Right cardiac atrium (tissue), 5 donors: ENCODE measurements around the gene PCNT. TPM values are rescaled to one million over a fixed set of nuclear protein-coding genes. Genes with fewer than 3 reads are reported as not detected.

Source experiments
- ATAC-seq, 2 donors: fragments of 200-7000 bp; cut with Tn5 transposase; one replicate each; pipeline versions ENCODE4 v1.8.0 to v1.9.1; 2020; ENCODE audit warnings: moderate library complexity in 2 of 2, mild to moderate bottlenecking in 1 of 2
- DNase-seq, 3 donors: peaks; one replicate each; pipeline ENCODE4 v3.0.0-alpha.2; 2020
- H3K27ac ChIP-seq: one replicate; pipeline ENCODE4 v1.5.1; 2013; ENCODE audit warnings: mild to moderate bottlenecking, low read length, control low read depth, moderate library complexity
- H3K27me3 ChIP-seq: one replicate; pipeline ENCODE4 v1.6.1; 2013; ENCODE audit not compliant: control insufficient read depth, insufficient read depth
- H3K4me1 ChIP-seq: one replicate; pipeline ENCODE4 v1.6.1; 2013; ENCODE audit warnings: low read length; ENCODE audit not compliant: control insufficient read depth, insufficient read depth
- H3K4me3 ChIP-seq: one replicate; pipeline ENCODE4 v1.5.1; 2013; ENCODE audit warnings: low read length, control low read depth
- H3K9me3 ChIP-seq: one replicate; pipeline ENCODE4 v1.6.1; 2013; ENCODE audit warnings: low read length; ENCODE audit not compliant: control insufficient read depth
- WGBS: extraction: QIAGEN DNeasy Blood & Tissue Kit; methylation state at CpG from one replicate; pipeline ENCODE4 v1.1.7; 2013; 5-methylcytosine and 5-hydroxymethylcytosine counted together
- intact Hi-C, 4 donors: fragments of 100-400 bp; cut with DNase I; formaldehyde crosslinking; loops; one replicate each; pipeline versions ENCODE4 v1.11.0 to v1.14.0; 2022 to 2023
- polyA plus RNA-seq: library from polyadenylated mRNA; stranded (reverse); fragments of 200-250 nt; gene quantifications from one replicate; pipeline ENCODE4 v1.2.3, GENCODE V29; 2013
- total RNA-seq, 4 donors: library from RNA; stranded (reverse); fragmentation: NEBNext Ultra II Directional; extraction: Animal tissue kit (Norgen Biotek cat#: 25700); gene quantifications; one replicate each; pipeline ENCODE4 v1.2.1, GENCODE V29; 2021
- donor health status: healthy with polysubstance abuse.
- donor health status: DM: no; HTN: yes; CAD: no.
- donor health status: DM: no; HTN: no; CAD: no.
- donor health status: DM: no; HTN: yes; CAD: no; lungs with severe emphysema.
- donor health status: DM: yes; HTN: yes; CAD: no.

Gene PCNT
- total and polyA plus RNA-seq, 5 donors: 20.8 to 29.6 (median 27.6) TPM

DNA sequence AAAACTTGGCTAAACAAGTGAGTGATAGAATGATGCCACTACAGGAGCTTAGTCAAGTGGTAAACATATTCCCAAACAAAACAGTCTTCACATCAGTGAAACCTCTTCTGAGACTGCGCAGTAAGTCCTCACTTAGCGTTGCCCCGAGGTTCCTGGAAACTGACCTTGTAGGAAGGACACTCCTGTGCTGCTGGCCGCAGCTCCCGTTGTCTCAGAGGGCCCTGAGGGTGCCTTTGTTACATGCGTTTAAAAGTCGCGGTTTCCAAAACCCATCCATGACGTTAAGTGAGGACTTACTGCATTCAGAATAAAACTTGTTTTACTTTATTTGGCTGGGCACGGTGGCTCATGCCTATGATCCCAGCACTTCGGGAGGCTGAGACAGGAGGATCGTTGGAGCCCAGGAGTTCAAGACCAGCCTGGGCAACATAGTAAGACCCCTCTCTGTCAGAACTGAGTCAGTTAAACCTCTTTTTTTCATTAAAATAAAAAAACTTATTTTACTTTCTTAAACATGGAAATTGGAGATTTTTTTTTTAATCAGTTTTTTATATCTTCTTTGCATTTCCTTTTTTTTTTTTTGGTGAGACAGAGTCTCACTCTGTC lies 98.8 kb downstream of the PCNT start:
- H3K27ac ChIP-seq: no peak overlapping the region

DNA sequence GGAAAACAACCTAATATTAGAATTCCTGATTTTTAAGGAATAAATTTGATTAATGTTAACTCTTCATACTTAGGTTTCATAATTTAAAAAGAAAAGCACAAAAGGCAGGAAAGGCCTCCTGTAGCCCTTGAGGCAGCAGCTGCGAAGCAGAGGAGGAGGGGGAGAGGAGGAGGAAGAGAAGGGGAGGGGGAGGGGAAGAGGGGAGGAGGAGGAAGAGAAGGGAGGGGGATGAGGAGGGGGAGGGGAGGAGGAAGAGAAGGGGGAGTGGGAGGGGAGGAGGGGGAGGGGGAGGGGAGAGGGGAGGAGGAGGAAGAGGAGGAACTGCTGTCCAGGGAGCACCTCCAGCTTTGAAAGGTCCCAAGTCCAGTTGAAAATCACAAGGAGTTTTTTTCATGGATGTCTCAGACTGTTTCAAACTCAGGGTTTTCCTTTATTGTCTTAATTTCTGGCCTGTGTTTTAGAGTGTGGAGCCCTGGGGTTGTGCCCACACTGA lies 99.6 kb downstream of the PCNT start:
- H3K27ac ChIP-seq: no peak overlapping the region
- ATAC-seq (no peak), DNase-seq (no peak)
- H3K4me1 ChIP-seq: no peaks in the 10 kb centered on the region
- intact Hi-C loops: no loop called here
- no peak overlapping the region for H3K4me3 ChIP-seq
- WGBS: 64% methylated on average over 1 of the region's 1 CpG
- H3K27me3 ChIP-seq: no peaks in the 10 kb centered on the region
- H3K9me3 ChIP-seq: no peaks in the 10 kb centered on the region

More for the DNA sequence above, 98.8 kb downstream of the PCNT start:
- intact Hi-C loops: no loop called here
- ATAC-seq: no peak
- DNase-seq: no peak
- 97% methylated on average over 12 of the region's 12 CpGs for WGBS
- H3K27me3 ChIP-seq: no peaks in the 10 kb centered on the region
- no peaks in the 10 kb centered on the region for H3K9me3 ChIP-seq
- H3K4me3 ChIP-seq: no peak overlapping the region
- no peaks in the 10 kb centered on the region for H3K4me1 ChIP-seq

DNA sequence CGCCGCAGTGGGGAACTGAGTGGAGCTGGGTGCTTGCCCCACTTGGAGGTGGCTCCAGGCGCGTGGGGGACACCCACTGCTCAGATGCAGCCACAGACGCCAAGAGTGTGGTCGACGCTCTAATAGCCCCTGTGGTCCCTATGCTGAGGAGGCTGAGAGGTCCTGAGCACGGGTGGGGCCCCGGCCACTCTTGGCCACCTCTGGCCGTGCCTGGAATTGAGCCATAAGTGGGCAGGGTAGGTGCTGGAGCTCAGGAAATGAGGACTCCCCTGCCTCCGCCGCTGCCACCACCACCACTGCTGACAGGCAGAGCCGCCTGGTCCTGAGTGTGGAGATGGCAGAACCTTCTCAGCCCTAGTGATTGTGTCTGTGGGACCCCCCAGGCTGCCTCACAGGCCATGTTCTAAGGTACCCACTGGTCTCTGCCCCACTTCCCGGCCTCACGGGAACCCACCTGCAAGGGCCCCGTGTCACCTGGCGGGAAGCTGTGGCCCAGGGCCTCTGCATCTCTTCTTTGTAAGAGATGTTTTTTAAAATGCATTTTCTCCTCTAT lies 100.2 kb downstream of the PCNT start:
- H3K4me3 ChIP-seq: no peak overlapping the region
- no peaks in the 10 kb centered on the region for H3K4me1 ChIP-seq
- ATAC-seq (no peak), DNase-seq (no peak)
- H3K27ac ChIP-seq: no peak overlapping the region
- H3K27me3 ChIP-seq: no peaks in the 10 kb centered on the region
- intact Hi-C loops: no loop called here
- WGBS: 79% methylated on average over 17 of the region's 17 CpGs
- H3K9me3 ChIP-seq: no peaks in the 10 kb centered on the region

DNA sequence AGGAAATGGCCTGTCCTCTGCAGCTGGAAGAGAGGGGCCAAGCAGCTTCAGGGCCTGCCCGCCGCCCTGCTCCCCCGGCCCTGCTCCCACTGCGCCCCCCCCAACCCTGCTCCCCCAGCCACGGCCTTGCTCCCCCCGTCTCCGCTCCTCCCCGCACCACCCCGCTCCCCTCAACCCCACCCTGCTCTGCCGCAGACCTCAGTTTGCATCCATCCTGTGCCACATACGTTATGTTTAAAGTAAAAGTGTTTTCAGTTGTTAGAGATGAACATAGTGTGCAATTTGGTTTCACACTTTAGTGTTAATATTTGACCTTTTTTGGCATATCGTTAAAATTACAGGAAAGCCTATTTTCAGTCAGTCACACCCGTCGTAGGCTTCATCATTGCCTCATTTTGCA lies 100.7 kb downstream of the PCNT start:
- Histone ChIP-seq H3K9me3 (no peaks in the 10 kb centered on the region), H3K27ac (no peak overlapping the region), H3K4me3 (no peak overlapping the region), H3K4me1 (no peaks in the 10 kb centered on the region), H3K27me3 (no peaks in the 10 kb centered on the region)
- WGBS: 88% methylated on average over 13 of the region's 14 CpGs
- intact Hi-C loops: no loop called here
- ATAC-seq: no peak
- DNase-seq: no peak

DNA sequence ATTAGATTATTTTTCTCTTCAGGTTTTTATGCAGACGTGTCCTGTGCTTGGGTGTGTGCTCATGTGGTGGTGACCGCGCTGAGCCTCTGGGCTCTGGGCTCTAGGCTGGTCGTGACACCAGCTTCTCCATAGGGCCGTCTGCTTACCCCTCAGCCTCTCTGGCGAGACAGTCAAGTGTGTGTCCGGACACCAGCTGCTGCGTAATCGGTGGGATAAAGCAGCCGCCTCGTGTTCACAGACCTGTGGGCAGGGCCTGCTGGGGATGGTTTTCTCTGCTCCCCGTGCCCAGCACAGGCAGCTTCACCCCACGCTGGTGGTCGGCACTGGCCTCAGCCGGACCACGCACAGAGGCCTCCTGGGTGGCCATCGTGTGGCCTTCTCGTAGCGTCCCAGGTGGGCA lies 101.1 kb downstream of the PCNT start:
- Histone ChIP-seq H3K4me1 (no peaks in the 10 kb centered on the region), H3K9me3 (no peaks in the 10 kb centered on the region), H3K4me3 (no peak overlapping the region), H3K27ac (no peak overlapping the region), H3K27me3 (no peaks in the 10 kb centered on the region)
- intact Hi-C loops: no loop called here
- 96% methylated on average over 19 of the region's 19 CpGs for WGBS
- no peak for ATAC-seq
- no peak for DNase-seq

DNA sequence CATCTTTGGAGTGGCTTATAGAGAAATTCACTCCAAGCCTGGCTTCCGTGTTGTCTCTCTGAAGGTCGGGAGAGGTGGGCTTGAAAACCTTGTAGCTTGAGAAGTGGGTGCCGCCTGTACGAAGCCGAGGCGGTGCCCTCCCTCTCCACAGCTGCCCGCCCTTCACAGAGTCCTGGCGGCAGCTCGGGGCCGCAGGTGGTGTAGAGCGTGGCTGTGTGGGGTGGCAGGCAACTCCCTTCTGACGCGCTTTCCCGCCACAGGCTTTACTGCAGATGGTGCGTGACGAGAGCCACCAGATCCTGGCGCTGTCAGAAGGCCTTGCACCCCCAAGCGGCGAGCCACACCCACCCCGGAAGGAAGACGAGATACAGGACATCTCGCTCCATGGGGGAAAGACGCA lies 101.6 kb downstream of the PCNT start:
- Histone ChIP-seq H3K27me3 (no peaks in the 10 kb centered on the region), H3K4me1 (no peaks in the 10 kb centered on the region), H3K27ac (no peak overlapping the region), H3K4me3 (no peak overlapping the region), H3K9me3 (no peaks in the 10 kb centered on the region)
- 91% methylated on average over 23 of the region's 23 CpGs for WGBS
- no peak for DNase-seq
- intact Hi-C loops: no loop called here
- ATAC-seq: no peak

DNA sequence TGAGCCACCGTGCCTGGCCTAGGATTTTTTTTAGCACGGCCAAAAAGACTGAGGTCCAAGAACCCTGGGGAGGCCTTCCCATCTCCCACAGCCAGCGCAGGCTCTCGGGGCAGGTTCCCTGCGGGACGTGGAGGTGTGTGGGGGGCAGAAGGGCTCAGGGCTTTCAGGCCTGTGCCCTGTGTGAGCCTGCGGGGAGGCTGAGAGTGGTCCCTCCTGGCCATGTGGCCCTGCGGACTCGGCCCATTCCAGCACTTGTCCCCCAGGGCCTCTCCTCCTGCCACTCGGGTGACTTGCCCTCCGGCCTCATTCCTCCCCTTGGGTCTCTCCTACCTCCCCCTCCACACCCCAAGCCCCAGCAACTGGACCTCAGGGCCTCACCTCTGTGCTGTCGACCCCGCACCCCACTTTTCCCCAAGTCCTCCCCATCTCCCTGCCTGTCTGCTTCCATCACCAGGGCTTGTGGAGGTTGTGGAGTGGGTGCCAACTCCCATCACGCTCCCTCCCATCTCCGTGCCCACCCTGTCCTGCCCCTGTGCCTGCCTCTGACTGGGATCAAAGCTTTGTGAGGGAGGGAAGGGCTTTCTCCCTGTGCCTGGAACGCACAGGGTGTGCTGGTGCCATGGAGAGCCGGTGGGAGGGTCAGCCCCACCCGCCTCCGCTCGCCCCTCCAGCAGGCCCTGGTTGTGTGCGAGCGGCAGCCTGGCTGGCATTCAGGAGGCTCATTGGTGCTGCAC lies 102.5 kb downstream of the PCNT start:
- intact Hi-C loops: no loop called here
- H3K9me3 ChIP-seq: no peaks in the 10 kb centered on the region
- ATAC-seq (peak in 1 of 2 donors; percentile 7), DNase-seq (no peak)
- no peak overlapping the region for H3K27ac ChIP-seq
- H3K4me1 ChIP-seq: no peaks in the 10 kb centered on the region
- 95% methylated on average over 22 of the region's 22 CpGs for WGBS
- H3K27me3 ChIP-seq: no peaks in the 10 kb centered on the region
- H3K4me3 ChIP-seq: no peak overlapping the region

DNA sequence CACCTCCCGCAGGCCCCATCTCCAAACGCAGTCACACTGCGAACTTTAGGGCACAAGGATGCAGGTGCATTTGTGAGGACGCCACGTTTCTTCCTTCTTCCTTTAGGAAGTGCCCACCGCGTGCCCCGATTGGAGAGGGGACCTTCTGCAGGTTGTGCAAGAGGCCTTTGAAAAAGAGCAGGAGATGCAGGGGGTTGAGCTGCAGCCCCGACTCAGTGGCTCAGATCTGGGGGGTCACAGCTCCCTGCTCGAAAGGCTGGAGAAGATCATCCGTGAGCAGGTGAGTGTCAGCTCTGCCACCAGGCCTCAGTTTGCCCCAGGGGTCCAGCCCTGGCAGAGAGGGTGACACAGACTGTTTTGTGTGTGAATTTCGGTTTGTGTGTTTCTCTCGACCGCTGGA lies 103.6 kb downstream of the PCNT start:
- Histone ChIP-seq H3K4me3 (no peak overlapping the region), H3K9me3 (no peaks in the 10 kb centered on the region), H3K27ac (no peak overlapping the region), H3K27me3 (no peaks in the 10 kb centered on the region), H3K4me1 (no peaks in the 10 kb centered on the region)
- DNase-seq (no peak), ATAC-seq (no peak)
- intact Hi-C loops: no loop called here
- 95% methylated on average over 14 of the region's 14 CpGs for whole genome bisulfite sequencing

DNA sequence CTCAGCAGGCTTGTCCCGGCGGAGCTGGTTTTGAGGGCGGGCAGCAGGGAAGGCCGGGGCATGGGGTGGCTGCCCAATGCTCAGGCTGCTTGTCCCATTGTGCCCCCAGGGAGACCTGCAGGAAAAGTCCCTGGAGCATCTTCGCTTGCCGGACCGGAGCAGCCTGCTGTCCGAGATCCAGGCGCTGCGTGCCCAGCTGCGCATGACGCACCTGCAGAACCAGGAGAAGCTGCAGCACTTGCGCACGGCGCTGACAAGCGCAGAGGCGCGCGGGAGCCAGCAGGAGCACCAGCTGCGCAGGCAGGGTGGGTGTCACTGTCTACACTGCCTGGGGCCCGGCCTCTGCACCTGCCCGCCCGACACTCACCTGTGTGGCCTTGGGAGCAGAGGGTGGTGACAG lies 104.3 kb downstream of the PCNT start:
- Histone ChIP-seq H3K27ac (no peak overlapping the region), H3K27me3 (no peaks in the 10 kb centered on the region), H3K4me1 (no peaks in the 10 kb centered on the region), H3K4me3 (no peak overlapping the region), H3K9me3 (no peaks in the 10 kb centered on the region)
- intact Hi-C loops: no loop called here
- 91% methylated on average over 23 of the region's 23 CpGs for WGBS
- no peak for ATAC-seq
- DNase-seq: no peak

DNA sequence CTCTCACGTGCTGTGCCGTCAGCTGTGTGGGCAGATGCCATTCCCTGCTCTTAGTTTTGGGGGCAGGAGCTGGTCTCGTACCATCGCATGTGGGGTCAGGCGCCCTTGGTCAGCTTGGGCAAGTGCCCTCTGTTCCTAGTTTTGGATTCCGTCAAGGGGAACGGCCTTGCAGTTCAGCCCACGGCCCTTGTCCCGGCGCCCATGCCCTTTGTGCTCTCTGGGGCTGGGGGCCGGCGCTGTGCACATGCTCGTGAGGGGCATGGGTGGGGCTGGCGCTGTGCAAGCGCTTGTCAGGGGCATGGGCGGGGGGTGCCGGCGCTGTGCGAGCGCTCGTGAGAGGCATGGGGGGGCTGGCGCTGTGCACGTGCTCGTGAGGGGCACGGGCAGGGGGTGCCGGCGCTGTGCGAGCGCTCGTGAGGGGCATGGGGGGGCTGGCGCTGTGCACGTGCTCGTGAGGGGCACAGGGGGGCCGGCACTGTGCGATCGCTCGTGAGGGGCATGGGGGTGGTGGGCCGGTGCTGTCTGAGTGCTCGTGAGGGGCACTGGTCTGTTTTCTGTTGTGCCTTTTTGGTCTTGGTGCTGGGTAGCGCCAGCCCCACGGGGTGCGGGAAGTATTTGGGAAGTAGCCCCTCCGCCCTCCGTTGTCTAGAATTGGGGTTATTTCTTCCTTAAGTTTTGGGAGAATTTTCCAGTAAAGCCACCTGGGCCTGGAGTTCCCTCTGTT lies 105.2 kb downstream of the PCNT start:
- H3K27me3 ChIP-seq: no peaks in the 10 kb centered on the region

More for the DNA sequence above, 105.2 kb downstream of the PCNT start:
- no peak for DNase-seq
- no peak overlapping the region for H3K27ac ChIP-seq
- no peak for ATAC-seq
- intact Hi-C loops: no loop called here
- H3K4me1 ChIP-seq: no peaks in the 10 kb centered on the region
- 95% methylated on average over 44 of the region's 44 CpGs for WGBS
- no peak overlapping the region for H3K4me3 ChIP-seq
- H3K9me3 ChIP-seq: no peaks in the 10 kb centered on the region
